Lung (tissue), 12 donors: ENCODE measurements around the gene ZMAT5. TPM values are rescaled to one million over a fixed set of nuclear protein-coding genes. Genes with fewer than 3 reads are reported as not detected.

Source experiments
- ATAC-seq: fragments of 200-7000 bp; cut with Tn5 transposase; one replicate; pipeline ENCODE4 v1.9.1; 2020; ENCODE audit warnings: moderate number of reproducible peaks; ENCODE audit not compliant: insufficient read depth, low FRiP score
- DNase-seq, 3 donors: peaks; one replicate each; pipeline ENCODE4 v3.0.0-alpha.2; 2013 to 2017
- H3K27ac ChIP-seq, 2 donors: one replicate each; pipeline ENCODE4 v1.5.1; 2013; ENCODE audit warnings: mild to moderate bottlenecking in 2 of 2, moderate library complexity in 2 of 2, control low read depth in 1 of 2, inconsistent platforms in 1 of 2, low read depth in 1 of 2, low read length in 1 of 2
- H3K27me3 ChIP-seq, 3 donors: one replicate each; pipeline ENCODE4 v1.5.1; 2013; ENCODE audit warnings: low read length in 2 of 3; ENCODE audit not compliant: control insufficient read depth in 3 of 3, insufficient read depth in 3 of 3
- H3K36me3 ChIP-seq, 4 donors: one replicate each; pipeline ENCODE4 v1.5.1; 2013; ENCODE audit warnings: low read length in 4 of 4, mild to moderate bottlenecking in 1 of 4, moderate library complexity in 1 of 4; ENCODE audit not compliant: control insufficient read depth in 4 of 4, insufficient read depth in 4 of 4
- H3K4me1 ChIP-seq, 5 donors: one replicate each; pipeline ENCODE4 v1.5.1; 2013; ENCODE audit warnings: low read length in 5 of 5, mild to moderate bottlenecking in 2 of 5, moderate library complexity in 1 of 5; ENCODE audit not compliant: control insufficient read depth in 5 of 5, insufficient read depth in 5 of 5
- H3K4me3 ChIP-seq: one replicate; pipeline ENCODE4 v1.5.1; 2013; ENCODE audit warnings: mild to moderate bottlenecking, control low read depth, moderate library complexity
- H3K9ac ChIP-seq, 2 donors: one replicate each; pipeline ENCODE4 v1.5.1; 2013; ENCODE audit warnings: low read length in 2 of 2, control low read depth in 1 of 2; ENCODE audit not compliant: insufficient read depth in 1 of 2
- H3K9me3 ChIP-seq, 4 donors: one replicate each; pipeline ENCODE4 v1.5.1; 2013; ENCODE audit warnings: low read length in 3 of 4, mild to moderate bottlenecking in 1 of 4, moderate library complexity in 1 of 4; ENCODE audit not compliant: control insufficient read depth in 4 of 4, insufficient read depth in 3 of 4
- CTCF ChIP-seq: IDR thresholded peaks from 2 replicates; pipeline ENCODE4 v1.5.1; 2012; ENCODE audit warnings: mild to moderate bottlenecking; ENCODE audit errors: control extremely low read depth, extremely low read depth
- WGBS, 2 donors: extraction: QIAGEN DNeasy Blood & Tissue Kit; methylation state at CpG; one replicate each; pipeline ENCODE4 v1.1.7; 2013; 5-methylcytosine and 5-hydroxymethylcytosine counted together
- polyA plus RNA-seq, 2 donors: library from polyadenylated mRNA; stranded (reverse); fragments of 200-250 nt; gene quantifications; one replicate each; pipeline ENCODE4 v1.2.1, GENCODE V29; 2013
- total RNA-seq, 2 donors: library from RNA; depleted of rRNA in 1 of 2; stranded (reverse); fragments of >200 nt in 1 of 2; gene quantifications; one replicate each; pipeline ENCODE4 v1.2.1, GENCODE V29; 2014 to 2021
- donor health status: control.
- donor health status: control.
- donor health status: Bipolar disorder and iron deficiency.
- donor health status: healthy.
- donor health status: DM: yes; HTN: yes; CAD: no.

The ZMAT5 gene
- total and polyA plus RNA-seq, 4 donors, result 11.2 to 32.5 (median 25.4) TPM

GRCh38 chr22:29734838-29735237 lies 32.0 kb downstream of the ZMAT5 start:
- Histone ChIP-seq H3K27ac (no peak overlapping the region), H3K4me1 (peaks cover 0 to 12% (median 0%) of the 10 kb centered on the region in 5 donors), H3K36me3 (peaks cover 0 to 40% (median 3%) of the 10 kb centered on the region in 4 donors), H3K27me3 (no peaks in the 10 kb centered on the region), H3K9ac (no peak overlapping the region), H3K4me3 (no peak overlapping the region), H3K9me3 (no peaks in the 10 kb centered on the region)
- WGBS, 2 donors, result 77 to 88% methylated on average over 9 of the region's 9 CpGs
- no peak for DNase-seq
- TF ChIP-seq CTCF, result no peak
- no peak for ATAC-seq

GRCh38 chr22:29734406-29734805 lies 32.4 kb downstream of the ZMAT5 start:
- peaks cover 0 to 12% (median 0%) of the 10 kb centered on the region in 5 donors for H3K4me1 ChIP-seq
- H3K9ac ChIP-seq, result no peak overlapping the region
- H3K36me3 ChIP-seq, result peaks cover 0 to 39% (median 3%) of the 10 kb centered on the region in 4 donors
- H3K27me3 ChIP-seq, result no peaks in the 10 kb centered on the region
- DNase-seq (no peak), ATAC-seq (no peak)
- no peaks in the 10 kb centered on the region for H3K9me3 ChIP-seq
- 80 to 91% methylated on average over 8 of the region's 8 CpGs for WGBS, 2 donors
- H3K27ac ChIP-seq, result no peak overlapping the region
- no peak for TF ChIP-seq CTCF
- no peak overlapping the region for H3K4me3 ChIP-seq

GRCh38 chr22:29733362-29734201 lies 33.2 kb downstream of the ZMAT5 start:
- no peak for DNase-seq
- Histone ChIP-seq H3K4me1 (peaks cover 0 to 11% (median 0%) of the 10 kb centered on the region in 5 donors), H3K27me3 (no peaks in the 10 kb centered on the region), H3K27ac (no peak overlapping the region), H3K9me3 (no peaks in the 10 kb centered on the region), H3K9ac (no peak overlapping the region), H3K4me3 (no peak overlapping the region), H3K36me3 (peaks cover 0 to 36% (median 3%) of the 10 kb centered on the region in 4 donors)
- no peak for ATAC-seq
- TF ChIP-seq CTCF, result no peak
- 48 to 70% methylated on average over 19 of the region's 19 CpGs for WGBS, 2 donors
